ENCODE results near the gene GIPC3. TPM values are rescaled to one million over a fixed set of nuclear protein-coding genes. Genes with fewer than 3 reads are reported as not detected.

GIPC3 gene
- total RNA-seq: under 1 TPM; 0.32 to 0.42 TPM

GRCh38 chr19:3585301-3586126 is at the start of gene GIPC3:
TSS of gene GIPC3 (plus strand) at chr19:3585478. CDS start at chr19:3585598, 120 bp downstream.
- H3K4me1 Mint-ChIP-seq: no peaks in the 10 kb centered on the region
- no peaks in the 10 kb centered on the region for H3K27me3 Mint-ChIP-seq
- no peaks in the 10 kb centered on the region for H3K36me3 Mint-ChIP-seq (ENCODE audit: low read depth)
- H3K9me3 Mint-ChIP-seq: no peaks in the 10 kb centered on the region
- H3K27ac Mint-ChIP-seq: no peak within 1 kb of the TSS
- peak within 1 kb of the TSS; percentile 11 for H3K4me3 Mint-ChIP-seq
- ATAC-seq (replicated peaks): no peak

GRCh38 chr19:3535563-3535965 is 49.7 kb upstream of the GIPC3 start:
- Mint-ChIP-seq H3K27me3 (no peaks in the 10 kb centered on the region), H3K4me1 (no peaks in the 10 kb centered on the region)
- ATAC-seq (replicated peaks): no peak

DNA sequence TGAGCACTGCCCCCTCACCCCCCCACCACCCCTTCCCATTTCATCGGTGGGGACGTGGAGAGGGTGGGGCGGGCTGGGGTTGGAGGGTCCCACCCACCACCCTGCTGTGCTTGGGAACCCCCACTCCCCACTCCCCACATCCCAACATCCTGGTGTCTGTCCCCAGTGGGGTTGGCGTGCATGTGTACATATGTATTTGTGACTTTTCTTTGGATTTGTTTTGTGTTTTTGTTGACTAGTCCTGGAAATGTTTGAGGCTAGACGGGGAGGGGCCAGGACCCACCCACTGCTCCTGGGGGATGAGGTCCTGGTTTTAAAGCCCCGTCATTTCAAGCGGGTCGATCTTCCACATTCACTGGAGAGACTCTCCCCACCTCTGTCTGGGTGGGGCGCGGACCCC is 49.3 kb upstream of the GIPC3 start:
- Mint-ChIP-seq H3K27me3 (no peaks in the 10 kb centered on the region), H3K27ac (no peak overlapping the region), H3K36me3 (ENCODE audit: low read depth) (peaks cover 27% of the 10 kb centered on the region), H3K4me3 (no peak overlapping the region), H3K9me3 (no peaks in the 10 kb centered on the region), H3K4me1 (no peaks in the 10 kb centered on the region)
- ATAC-seq (replicated peaks): no peak

More at GRCh38 chr19:3535563-3535965, 49.7 kb upstream of the GIPC3 start:
- H3K36me3 Mint-ChIP-seq (ENCODE audit: low read depth): peaks cover 27% of the 10 kb centered on the region
- no peak overlapping the region for H3K4me3 Mint-ChIP-seq
- H3K9me3 Mint-ChIP-seq: no peaks in the 10 kb centered on the region
- no peak overlapping the region for H3K27ac Mint-ChIP-seq

DNA sequence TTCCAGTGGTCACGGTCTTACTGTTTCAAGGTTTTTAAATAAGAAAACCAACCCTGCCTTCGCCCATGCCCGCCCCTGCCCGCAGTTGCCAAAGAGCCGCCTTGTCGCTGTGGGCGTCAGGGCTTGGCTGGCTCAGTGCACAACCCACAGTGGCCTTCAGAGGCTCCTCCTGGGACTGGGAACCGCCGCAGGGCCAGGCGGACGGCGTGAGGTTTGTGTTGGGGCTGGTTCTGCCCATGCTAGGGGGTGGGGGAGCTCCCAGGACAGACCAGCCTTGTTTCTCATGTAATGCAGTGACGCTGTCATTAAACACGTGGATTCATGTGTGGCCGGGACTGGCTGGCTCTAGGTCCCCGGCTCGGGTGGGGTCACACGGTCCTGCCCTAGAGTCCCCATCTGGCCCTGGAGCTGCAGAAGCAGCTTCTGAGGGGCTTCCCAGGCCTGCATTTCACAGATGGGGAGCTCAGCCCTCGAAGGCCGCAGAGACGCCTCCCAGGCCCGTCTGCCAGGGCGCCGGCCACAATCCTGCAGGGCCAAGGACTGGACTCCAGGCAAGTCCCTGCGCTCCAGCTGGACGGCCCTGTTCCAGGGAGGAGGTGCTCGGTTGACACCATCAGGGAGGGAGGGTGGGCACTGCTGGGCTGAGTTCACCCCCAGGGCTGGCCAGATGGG is 48.7 kb upstream of the GIPC3 start:
- no peak overlapping the region for H3K4me3 Mint-ChIP-seq
- ATAC-seq (replicated peaks): no peak
- H3K36me3 Mint-ChIP-seq (ENCODE audit: low read depth): peaks cover 27% of the 10 kb centered on the region
- H3K27ac Mint-ChIP-seq: no peak overlapping the region
- no peaks in the 10 kb centered on the region for H3K9me3 Mint-ChIP-seq
- H3K4me1 Mint-ChIP-seq: no peaks in the 10 kb centered on the region
- no peaks in the 10 kb centered on the region for H3K27me3 Mint-ChIP-seq

DNA sequence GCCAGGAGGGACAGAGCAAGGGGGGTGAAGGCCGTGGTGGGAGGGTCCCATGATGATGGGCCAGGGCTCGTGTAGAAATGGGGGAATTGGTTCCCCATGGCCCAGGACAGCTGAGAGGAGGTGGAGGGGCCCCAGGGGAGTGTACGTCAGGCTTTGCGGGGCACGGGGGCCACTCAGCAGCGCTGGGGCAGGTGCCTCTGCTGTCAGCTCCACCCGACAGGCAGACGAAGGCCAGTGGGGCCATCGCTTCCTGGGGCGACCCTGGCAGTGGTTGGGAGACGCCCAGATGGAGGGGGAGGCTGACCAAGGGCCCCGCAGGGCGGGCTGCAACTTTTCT is 48.2 kb upstream of the GIPC3 start:
- H3K36me3 Mint-ChIP-seq (ENCODE audit: low read depth): peaks cover 27% of the 10 kb centered on the region
- no peaks in the 10 kb centered on the region for H3K9me3 Mint-ChIP-seq
- no peaks in the 10 kb centered on the region for H3K4me1 Mint-ChIP-seq
- H3K27me3 Mint-ChIP-seq: no peaks in the 10 kb centered on the region
- H3K4me3 Mint-ChIP-seq: no peak overlapping the region
- no peak for ATAC-seq (replicated peaks)
- H3K27ac Mint-ChIP-seq: no peak overlapping the region

GRCh38 chr19:3537438-3538240 is 47.6 kb upstream of the GIPC3 start:
- Mint-ChIP-seq H3K36me3 (ENCODE audit: low read depth) (peaks cover 27% of the 10 kb centered on the region), H3K27ac (no peak overlapping the region), H3K9me3 (no peaks in the 10 kb centered on the region), H3K4me3 (no peak overlapping the region), H3K4me1 (no peaks in the 10 kb centered on the region), H3K27me3 (no peaks in the 10 kb centered on the region)
- peak; percentile 22 for ATAC-seq (replicated peaks)

DNA sequence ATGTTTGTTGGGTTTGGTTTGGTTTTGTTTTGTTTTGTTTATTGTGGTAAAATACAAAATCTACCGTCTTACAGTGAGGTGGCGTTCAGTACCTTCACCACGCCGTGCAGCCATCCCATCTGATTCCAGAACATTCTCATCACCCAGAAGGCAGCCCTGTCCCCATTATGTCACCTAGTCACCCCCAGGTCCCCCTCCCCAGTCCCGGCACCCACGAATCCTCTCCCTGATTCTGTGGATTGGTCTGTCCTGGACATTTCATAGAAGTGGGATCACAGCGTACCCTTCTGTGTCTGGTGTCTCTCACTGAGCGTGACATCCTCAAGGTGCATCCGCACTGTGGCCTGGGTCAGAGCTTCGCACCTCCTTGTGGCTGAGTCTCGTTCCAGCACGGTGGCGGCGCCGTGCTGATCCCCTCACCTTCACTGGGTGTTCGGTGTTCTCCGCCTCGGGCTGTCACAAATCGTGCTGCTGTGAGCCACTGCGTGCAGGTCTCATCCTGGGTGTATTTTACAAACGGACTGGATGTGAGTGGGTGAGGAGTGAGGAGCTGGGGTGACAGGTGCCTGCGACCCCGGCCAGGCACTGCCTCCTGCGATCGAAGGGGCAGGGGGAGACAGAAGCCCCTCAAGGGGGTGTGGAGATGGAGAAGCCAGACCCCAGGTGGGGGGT is 46.9 kb upstream of the GIPC3 start:
- no peaks in the 10 kb centered on the region for H3K9me3 Mint-ChIP-seq
- H3K4me1 Mint-ChIP-seq: no peaks in the 10 kb centered on the region
- H3K27me3 Mint-ChIP-seq: no peaks in the 10 kb centered on the region
- H3K36me3 Mint-ChIP-seq (ENCODE audit: low read depth): peaks cover 21% of the 10 kb centered on the region
- ATAC-seq (replicated peaks): no peak
- H3K27ac Mint-ChIP-seq: no peak overlapping the region
- H3K4me3 Mint-ChIP-seq: no peak overlapping the region

- no peak within 1 kb of the TSS for H3K27ac Mint-ChIP-seq
Measured at GRCh38 chr19:3538965-3539755, 46.1 kb upstream of the GIPC3 start, which contains the start of gene TEKTIP1. TSS of gene TEKTIP1 (plus strand) at chr19:3539174. CDS start at chr19:3539178, 4 bp downstream.

DNA sequence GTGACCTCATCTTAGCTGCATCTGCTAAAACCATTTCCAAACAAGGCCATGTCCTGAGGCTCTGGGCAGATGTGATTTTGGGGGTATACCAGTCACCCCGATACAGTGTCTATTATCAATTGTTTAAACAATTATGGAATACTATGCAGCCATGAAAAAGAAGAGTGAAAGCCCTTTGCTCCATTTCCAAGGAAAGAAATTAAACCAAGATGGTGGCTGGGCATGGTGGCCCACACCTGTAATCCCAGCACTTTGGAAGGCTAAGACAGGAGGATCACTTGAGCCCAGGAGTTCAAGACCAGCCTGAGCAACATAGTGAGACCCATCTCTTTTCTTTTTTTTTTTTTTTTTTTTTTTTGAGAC is 45.5 kb upstream of the GIPC3 start:
- no peak for ATAC-seq (replicated peaks)
- Mint-ChIP-seq H3K27me3 (no peaks in the 10 kb centered on the region), H3K4me3 (no peak overlapping the region), H3K36me3 (ENCODE audit: low read depth) (peaks cover 8% of the 10 kb centered on the region), H3K27ac (no peak overlapping the region), H3K9me3 (no peaks in the 10 kb centered on the region), H3K4me1 (no peaks in the 10 kb centered on the region)

More at GRCh38 chr19:3538965-3539755, 46.1 kb upstream of the GIPC3 start, which contains the start of gene TEKTIP1:
- H3K27me3 Mint-ChIP-seq: no peaks in the 10 kb centered on the region
- H3K4me1 Mint-ChIP-seq: no peaks in the 10 kb centered on the region
- peaks cover 14% of the 10 kb centered on the region for H3K36me3 Mint-ChIP-seq (ENCODE audit: low read depth)
- no peak within 1 kb of the TSS for H3K4me3 Mint-ChIP-seq
- ATAC-seq (replicated peaks): no peak
- no peaks in the 10 kb centered on the region for H3K9me3 Mint-ChIP-seq

- Mint-ChIP-seq H3K4me3 (no peak overlapping the region), H3K36me3 (ENCODE audit: low read depth) (peaks cover 13% of the 10 kb centered on the region), H3K9me3 (no peaks in the 10 kb centered on the region), H3K27ac (no peak overlapping the region), H3K27me3 (no peaks in the 10 kb centered on the region), H3K4me1 (peaks cover 5% of the 10 kb centered on the region)
- no peak for ATAC-seq (replicated peaks)
Measured at GRCh38 chr19:3543150-3544057, 41.9 kb upstream of the GIPC3 start.

GRCh38 chr19:3544058-3544376 is 41.3 kb upstream of the GIPC3 start:
- ATAC-seq (replicated peaks): no peak
- H3K36me3 Mint-ChIP-seq (ENCODE audit: low read depth): peaks cover 13% of the 10 kb centered on the region
- H3K27ac Mint-ChIP-seq: no peak overlapping the region
- no peaks in the 10 kb centered on the region for H3K9me3 Mint-ChIP-seq
- H3K27me3 Mint-ChIP-seq: no peaks in the 10 kb centered on the region
- H3K4me3 Mint-ChIP-seq: no peak overlapping the region
- peaks cover 5% of the 10 kb centered on the region for H3K4me1 Mint-ChIP-seq

- H3K27me3 Mint-ChIP-seq: no peaks in the 10 kb centered on the region
- H3K36me3 Mint-ChIP-seq (ENCODE audit: low read depth): peaks cover 18% of the 10 kb centered on the region
- H3K27ac Mint-ChIP-seq: peak overlapping the region; percentile 85
- peak overlapping the region; percentile 13 for H3K4me3 Mint-ChIP-seq
- ATAC-seq (replicated peaks): peak; percentile 78
- peaks cover 5% of the 10 kb centered on the region for H3K4me1 Mint-ChIP-seq
- no peaks in the 10 kb centered on the region for H3K9me3 Mint-ChIP-seq
Measured at GRCh38 chr19:3544742-3545668, 40.3 kb upstream of the GIPC3 start.
